HCT116 (cell line): ENCODE results near the gene AURKAIP1. TPM values are rescaled to one million over a fixed set of nuclear protein-coding genes. Genes with fewer than 3 reads are reported as not detected.
A peak's percentile ranks its signal among the peaks of the same experiment; 100 is the strongest.

ENCODE experiments used
- ATAC-seq: fragments of 200-7000 bp; cut with Tn5 transposase; 2 replicates; pipeline ENCODE4 v1.9.1; 2020; ENCODE audit warnings: mild to moderate bottlenecking, moderate library complexity
- BruUV-seq: library from RNA; stranded (reverse); fragments of 400-500 nt; replicated peaks from 2 replicates; lab custom pipeline; 2021; lab: Mats Ljungman, UMichigan
- CTCF ChIA-PET: fragments of 300-600 bp; sonication (Branson Sonifier 250); formaldehyde crosslinking; loops from one replicate; lab custom pipeline; 2021; ENCODE audit warnings: antibody characterized with exemption; lab: Charles Lee
- POLR2A ChIA-PET: fragments of 300-600, 350-600 bp; sonication (Branson Sonifier 250); formaldehyde crosslinking; loops from one replicate; lab custom pipeline; 2021; ENCODE audit warnings: antibody characterized with exemption; lab: Charles Lee
- RAD21 ChIA-PET, 2 experiments: fragments of 300-600 bp; sonication (Branson Sonifier 250); formaldehyde crosslinking; loops; one replicate each; lab custom pipeline; 2023; ENCODE audit warnings: low total read pairs in 2 of 2; ENCODE audit not compliant: uncharacterized antibody in 2 of 2, unreplicated experiment in 2 of 2, low non-redundant PET in 1 of 2; lab: Charles Lee
- DNase-seq: peaks from one replicate; pipeline ENCODE4 v3.0.0-alpha.2; 2010; ENCODE audit warnings: low read depth, low spot score
- H2AFZ ChIP-seq: fragments of 200-600 bp; shearing (Covaris generic), sonication (generic); 2 replicates; pipeline ENCODE4 v1.6.1; 2017; ENCODE audit warnings: low read depth, mixed run types, mixed read lengths, antibody characterized with exemption, low read length; ENCODE audit not compliant: poor library complexity, severe bottlenecking
- H3K27ac ChIP-seq: 2 replicates; pipeline ENCODE4 v1.5.1; 2012; ENCODE audit warnings: low read depth, low read length
- H3K27me3 ChIP-seq: fragments of 200-600 bp; sonication (generic); 2 replicates; pipeline ENCODE4 v1.6.1; 2016; ENCODE audit warnings: mixed run types, low read length, mixed read lengths; ENCODE audit not compliant: insufficient read depth
- H3K36me3 ChIP-seq, 2 experiments: fragments of 200-500 bp in 1 of 2; fragments of 200-600 bp in 1 of 2; sonication (Bioruptor generic) in 1 of 2; sonication (generic) in 1 of 2; 2 replicates each; pipeline versions ENCODE4 v1.5.1 to v1.6.1; 2014 to 2016; ENCODE audit warnings: low read length in 2 of 2, inconsistent platforms in 1 of 2, mixed read lengths in 1 of 2, mixed run types in 1 of 2; ENCODE audit not compliant: insufficient read depth in 2 of 2, control insufficient read depth in 1 of 2
- H3K4me1 ChIP-seq, 2 experiments: fragments of 200-600 bp in 1 of 2; sonication (generic) in 1 of 2; 2 replicates each; pipeline versions ENCODE4 v1.5.1 to v1.6.1; 2012 to 2017; ENCODE audit warnings: low read length in 2 of 2, inconsistent platforms in 1 of 2, mild to moderate bottlenecking in 1 of 2, mixed read lengths in 1 of 2, mixed run types in 1 of 2, moderate library complexity in 1 of 2; ENCODE audit not compliant: insufficient read depth in 2 of 2, control insufficient read depth in 1 of 2
- H3K4me2 ChIP-seq: fragments of 200-600 bp; sonication (generic); 2 replicates; pipeline ENCODE4 v1.6.1; 2017; ENCODE audit warnings: mixed run types, low read length, mixed read lengths
- H3K4me3 ChIP-seq, 2 experiments: fragments of 200-600 bp in 1 of 2; sonication (generic) in 1 of 2; replicated peaks in 1 of 2; 2 replicates each; pipeline ENCODE4 v1.5.1; 2011 to 2016; ENCODE audit warnings: low read length in 2 of 2, control low read depth in 1 of 2, low read depth in 1 of 2, mild to moderate bottlenecking in 1 of 2, mixed read lengths in 1 of 2, mixed run types in 1 of 2
- H3K79me2 ChIP-seq: fragments of 200-600 bp; sonication (generic); 2 replicates; pipeline ENCODE4 v1.6.1; 2017; ENCODE audit warnings: mild to moderate bottlenecking, mixed run types, low read length, moderate library complexity, mixed read lengths; ENCODE audit not compliant: insufficient read depth
- H3K9ac ChIP-seq: fragments of 200-600 bp; sonication (generic); 2 replicates; pipeline ENCODE4 v1.6.1; 2016; ENCODE audit warnings: low read length, mixed read lengths
- H3K9me2 ChIP-seq: fragments of 200-600 bp; sonication (generic), shearing (Covaris generic); 2 replicates; pipeline ENCODE4 v1.6.1; 2017; ENCODE audit warnings: mixed run types, mild to moderate bottlenecking, moderate library complexity; ENCODE audit not compliant: insufficient read depth
- H3K9me3 ChIP-seq, 2 experiments: fragments of 200-500 bp in 1 of 2; fragments of 200-600 bp in 1 of 2; sonication (Bioruptor generic) in 1 of 2; sonication (generic) in 1 of 2; 2 replicates each; pipeline ENCODE4 v1.6.1; 2014 to 2017; ENCODE audit warnings: low read length in 2 of 2, mixed read lengths in 2 of 2, inconsistent platforms in 1 of 2, low read depth in 1 of 2, mild to moderate bottlenecking in 1 of 2, mixed run types in 1 of 2, moderate library complexity in 1 of 2; ENCODE audit not compliant: control insufficient read depth in 1 of 2, insufficient read depth in 1 of 2
- H4K20me1 ChIP-seq: fragments of 200-600 bp; sonication (generic), shearing (Covaris generic); 2 replicates; pipeline ENCODE4 v1.6.1; 2017; ENCODE audit warnings: mixed run types, mild to moderate bottlenecking, moderate library complexity; ENCODE audit not compliant: insufficient read depth
- EZH2 ChIP-seq: fragments of 200-600 bp; sonication (generic); IDR thresholded peaks from 2 replicates; pipeline ENCODE4 v1.6.1; 2017; ENCODE audit warnings: antibody characterized with exemption, mixed run types
- EZH2phosphoT487 ChIP-seq: fragments of 200-600 bp; IDR thresholded peaks from 2 replicates; pipeline ENCODE4 v1.6.1; 2018; ENCODE audit warnings: antibody characterized with exemption, borderline replicate concordance
- FOSL1 ChIP-seq: IDR thresholded peaks from 2 replicates; pipeline ENCODE4 v1.6.1; 2012; ENCODE audit warnings: low read depth
- JUND ChIP-seq: IDR thresholded peaks from 2 replicates; pipeline ENCODE4 v1.6.1; 2012
- POLR2AphosphoS5 ChIP-seq: IDR thresholded peaks from 2 replicates; pipeline ENCODE4 v1.6.1; 2011; ENCODE audit warnings: mild to moderate bottlenecking, low read depth, low read length, moderate library complexity
- RAD21 ChIP-seq: IDR thresholded peaks from 2 replicates; pipeline ENCODE4 v1.6.1; 2012; ENCODE audit warnings: low read depth, mild to moderate bottlenecking
- intact Hi-C: fragments of 100-400 bp; cut with micrococcal nuclease; formaldehyde crosslinking; loops from 2 replicates; pipeline ENCODE4 v1.10.0; 2022
- total RNA-seq: library from RNA; stranded (reverse); gene quantifications from one replicate; pipeline ENCODE4 v1.2.1, GENCODE V29; 2021; ENCODE audit not compliant: unreplicated experiment

The AURKAIP1 gene
- total RNA-seq, 1 experiment from 2014 or later = 200 TPM

- POLR2A ChIA-PET = no interaction called here
- no TSS peak for BruUV-seq
- H3K27me3 ChIP-seq = no peaks in the 10 kb centered on the region
- RAD21 ChIA-PET = no interaction called here
- H3K9me2 ChIP-seq = no peaks in the 10 kb centered on the region
- H3K4me2 ChIP-seq = no peak overlapping the region
- TF ChIP-seq POLR2AphosphoS5 (peak; percentile 4; the same call in 1 of the 2 replicates), EZH2 (no peak)
- CTCF ChIA-PET = no interaction called here
- no peaks in the 10 kb centered on the region for H3K9me3 ChIP-seq
- H2AFZ ChIP-seq = no peak overlapping the region
- ATAC-seq (no peak), DNase-seq (no peak)
- H3K79me2 ChIP-seq = peaks cover 60% of the 10 kb centered on the region
- no peak overlapping the region for H3K9ac ChIP-seq
- peaks cover 7 to 40% of the 10 kb centered on the region in 2 experiments; a peak in 3 of 4 replicates for H3K36me3 ChIP-seq
- intact Hi-C loops = loop anchor here (10.0 kb wide), 1 partner anchor 274 kb away; the partner anchor contains the start of gene MIB2
- H4K20me1 ChIP-seq = peaks cover 4% of the 10 kb centered on the region; the same call in 1 of the 2 replicates
- peaks cover 25 to 54% of the 10 kb centered on the region in 2 experiments for H3K4me1 ChIP-seq
- H3K27ac ChIP-seq = no peak overlapping the region
- no peak overlapping the region for H3K4me3 ChIP-seq
These were observed 34.0 kb downstream of the AURKAIP1 start for GRCh38 chr1:1340791-1341548.

DNA sequence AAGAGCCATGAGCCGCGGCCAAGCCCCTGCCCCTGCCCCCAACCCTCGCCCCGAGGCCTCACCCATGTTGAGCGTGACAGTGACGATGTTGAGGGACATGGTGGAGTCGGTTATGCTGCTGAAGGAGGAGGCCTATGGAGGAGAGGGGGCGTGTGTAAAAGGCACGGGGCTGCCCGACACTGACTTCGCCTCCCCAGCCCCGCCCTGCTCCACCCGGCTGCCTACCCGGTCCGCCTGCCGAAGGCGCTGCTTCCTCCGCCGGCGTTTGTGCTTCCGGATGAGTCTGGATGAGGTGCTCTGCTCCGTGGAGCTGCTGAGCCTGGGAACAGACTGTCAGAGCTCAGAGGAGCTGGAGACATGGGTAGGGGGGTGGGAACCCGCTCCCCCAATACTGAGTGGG is 34.8 kb downstream of the AURKAIP1 start:
- Histone ChIP-seq H3K27ac (no peak overlapping the region), H3K4me1 (peaks cover 17 to 46% of the 10 kb centered on the region in 2 experiments), H3K9ac (no peak overlapping the region), H3K4me2 (no peak overlapping the region), H3K27me3 (no peaks in the 10 kb centered on the region), H4K20me1 (peaks cover 4% of the 10 kb centered on the region; the same call in 1 of the 2 replicates), H3K9me2 (no peaks in the 10 kb centered on the region), H2AFZ (no peak overlapping the region), H3K4me3 (no peak overlapping the region)
- no peak for DNase-seq
- CTCF ChIA-PET = no interaction called here
- RAD21 ChIA-PET = no interaction called here
- intact Hi-C loops = loop anchor here (10.0 kb wide), 1 partner anchor 275 kb away; the partner anchor contains the start of gene MIB2
- TF ChIP-seq JUND = no peak
- TF ChIP-seq RAD21 = no peak
- no peak for TF ChIP-seq FOSL1
- TF ChIP-seq EZH2phosphoT487 = no peak
- TF ChIP-seq, all 23 proteins: peak for 0
- POLR2A ChIA-PET = no interaction called here
- no TSS peak for BruUV-seq
- no peaks in the 10 kb centered on the region for H3K9me3 ChIP-seq
- H3K79me2 ChIP-seq = peaks cover 52% of the 10 kb centered on the region
- ATAC-seq = no peak
- H3K36me3 ChIP-seq = peaks cover 7 to 40% of the 10 kb centered on the region in 2 experiments; a peak in 3 of 4 replicates
